Type B pancreatic cell (in vitro differentiated cells): ENCODE data around the gene DOK6. TPM values are rescaled to one million over a fixed set of nuclear protein-coding genes. Genes with fewer than 3 reads are reported as not detected.

Source experiments
- DNase-seq: peaks from one replicate; pipeline ENCODE4 v3.0.0; 2021; ENCODE audit warnings: mixed read lengths; ENCODE audit not compliant: unreplicated experiment; ENCODE audit errors: extremely low spot score
- H3K27ac Mint-ChIP-seq: 2 replicates; pipeline ENCODE4 v1.8.0; 2021; ENCODE audit warnings: mild to moderate bottlenecking, mixed read lengths
- H3K27me3 Mint-ChIP-seq: 2 replicates; pipeline ENCODE4 v1.8.0; 2021; ENCODE audit warnings: mixed read lengths
- H3K36me3 Mint-ChIP-seq: 2 replicates; pipeline ENCODE4 v1.8.0; 2021; ENCODE audit warnings: mixed read lengths
- H3K4me1 Mint-ChIP-seq: one replicate; pipeline ENCODE4 v1.8.0; 2021; ENCODE audit warnings: mixed read lengths; ENCODE audit not compliant: unreplicated experiment
- H3K4me3 Mint-ChIP-seq: 2 replicates; pipeline ENCODE4 v1.8.0; 2021; ENCODE audit warnings: mild to moderate bottlenecking, mixed read lengths
- H3K9me3 Mint-ChIP-seq: 2 replicates; pipeline ENCODE4 v1.8.0; 2021; ENCODE audit warnings: mixed read lengths
- total RNA-seq: library from RNA; stranded (reverse); gene quantifications from 2 replicates; pipeline ENCODE4 v1.2.1, GENCODE V29; 2021; ENCODE audit warnings: low replicate concordance
- TF ChIP-seq, protein P1 (sequence below): fragments of 200-600 bp; sonication (generic); conservative IDR thresholded peaks from 2 replicates; pipeline ENCODE4 v1.5.0; 2021; ENCODE audit warnings: antibody characterized with exemption, mild to moderate bottlenecking

Gene DOK6
- total RNA-seq, 1 donor from 2014 or later = 7.3 TPM

DNA sequence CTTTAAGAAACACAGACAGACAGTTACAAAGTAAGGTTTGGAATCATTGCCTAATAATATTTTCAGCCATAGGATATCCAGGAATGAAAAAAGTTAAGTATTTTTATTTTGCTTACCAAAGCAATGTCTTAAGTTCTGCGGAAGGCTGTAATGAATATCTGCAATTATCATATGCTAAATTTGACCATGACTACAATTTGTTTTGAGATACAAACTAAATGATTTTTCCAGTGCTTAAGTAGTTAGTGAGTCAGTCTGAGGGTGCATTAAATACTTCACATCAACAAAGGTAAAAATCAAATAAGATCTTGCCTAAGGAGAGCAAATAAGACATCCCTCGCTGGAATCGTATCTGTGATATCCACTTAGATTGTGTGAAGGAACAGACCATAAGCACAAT lies 297.0 kb downstream of the DOK6 start:
- no peaks in the 10 kb centered on the region for H3K9me3 Mint-ChIP-seq
- no peak overlapping the region for H3K4me3 Mint-ChIP-seq
- TF ChIP-seq, protein P1, sequence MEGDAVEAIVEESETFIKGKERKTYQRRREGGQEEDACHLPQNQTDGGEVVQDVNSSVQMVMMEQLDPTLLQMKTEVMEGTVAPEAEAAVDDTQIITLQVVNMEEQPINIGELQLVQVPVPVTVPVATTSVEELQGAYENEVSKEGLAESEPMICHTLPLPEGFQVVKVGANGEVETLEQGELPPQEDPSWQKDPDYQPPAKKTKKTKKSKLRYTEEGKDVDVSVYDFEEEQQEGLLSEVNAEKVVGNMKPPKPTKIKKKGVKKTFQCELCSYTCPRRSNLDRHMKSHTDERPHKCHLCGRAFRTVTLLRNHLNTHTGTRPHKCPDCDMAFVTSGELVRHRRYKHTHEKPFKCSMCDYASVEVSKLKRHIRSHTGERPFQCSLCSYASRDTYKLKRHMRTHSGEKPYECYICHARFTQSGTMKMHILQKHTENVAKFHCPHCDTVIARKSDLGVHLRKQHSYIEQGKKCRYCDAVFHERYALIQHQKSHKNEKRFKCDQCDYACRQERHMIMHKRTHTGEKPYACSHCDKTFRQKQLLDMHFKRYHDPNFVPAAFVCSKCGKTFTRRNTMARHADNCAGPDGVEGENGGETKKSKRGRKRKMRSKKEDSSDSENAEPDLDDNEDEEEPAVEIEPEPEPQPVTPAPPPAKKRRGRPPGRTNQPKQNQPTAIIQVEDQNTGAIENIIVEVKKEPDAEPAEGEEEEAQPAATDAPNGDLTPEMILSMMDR = no peak
- H3K27me3 Mint-ChIP-seq = no peaks in the 10 kb centered on the region
- no peaks in the 10 kb centered on the region for H3K36me3 Mint-ChIP-seq
- DNase-seq = no peak
- H3K4me1 Mint-ChIP-seq = no peaks in the 10 kb centered on the region
- no peak overlapping the region for H3K27ac Mint-ChIP-seq

DNA sequence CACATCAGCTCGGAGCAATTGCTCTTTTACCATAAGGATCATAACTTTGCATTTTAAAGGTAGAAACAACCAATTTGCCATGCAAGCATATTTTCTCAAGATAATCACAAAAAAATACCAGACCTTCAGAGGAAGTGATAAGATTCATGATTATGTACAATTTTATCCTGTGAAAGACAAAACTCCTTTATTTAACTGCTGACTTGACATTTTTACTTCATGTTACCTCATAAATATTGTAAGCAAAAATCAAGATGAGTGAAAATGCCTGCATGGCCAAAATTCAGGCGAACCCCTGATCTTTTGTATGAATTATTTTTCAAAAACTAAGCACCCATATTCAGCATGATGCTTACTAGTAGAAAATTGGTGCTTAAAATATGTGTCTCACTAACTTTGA lies 300.6 kb downstream of the DOK6 start:
- no peak for DNase-seq
- Mint-ChIP-seq H3K4me3 (no peak overlapping the region), H3K27ac (no peak overlapping the region), H3K36me3 (no peaks in the 10 kb centered on the region), H3K4me1 (no peaks in the 10 kb centered on the region), H3K9me3 (no peaks in the 10 kb centered on the region), H3K27me3 (no peaks in the 10 kb centered on the region)
- TF ChIP-seq, protein P1 = no peak

DNA sequence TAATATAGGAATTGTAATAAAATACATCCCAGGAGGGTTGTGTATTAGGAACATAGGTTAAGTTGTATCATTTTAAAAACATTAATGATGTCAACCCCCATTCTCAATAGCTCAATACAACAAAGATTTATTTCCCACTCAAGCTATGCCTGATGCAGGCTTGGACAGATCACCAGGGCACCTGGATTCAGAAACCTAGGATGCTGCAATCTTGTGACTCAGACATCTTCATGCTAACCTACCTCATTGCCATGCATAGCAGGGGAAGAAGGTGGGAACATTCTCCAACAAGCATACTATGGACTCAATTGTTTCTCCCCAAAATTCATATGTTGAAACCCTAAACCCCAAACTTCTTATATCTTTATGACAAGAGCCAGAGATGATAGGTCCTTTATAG lies 302.8 kb downstream of the DOK6 start:
- Mint-ChIP-seq H3K27ac (no peak overlapping the region), H3K4me3 (no peak overlapping the region), H3K9me3 (no peaks in the 10 kb centered on the region), H3K4me1 (no peaks in the 10 kb centered on the region), H3K27me3 (no peaks in the 10 kb centered on the region), H3K36me3 (no peaks in the 10 kb centered on the region)
- TF ChIP-seq, protein P1 = no peak
- DNase-seq = no peak

DNA sequence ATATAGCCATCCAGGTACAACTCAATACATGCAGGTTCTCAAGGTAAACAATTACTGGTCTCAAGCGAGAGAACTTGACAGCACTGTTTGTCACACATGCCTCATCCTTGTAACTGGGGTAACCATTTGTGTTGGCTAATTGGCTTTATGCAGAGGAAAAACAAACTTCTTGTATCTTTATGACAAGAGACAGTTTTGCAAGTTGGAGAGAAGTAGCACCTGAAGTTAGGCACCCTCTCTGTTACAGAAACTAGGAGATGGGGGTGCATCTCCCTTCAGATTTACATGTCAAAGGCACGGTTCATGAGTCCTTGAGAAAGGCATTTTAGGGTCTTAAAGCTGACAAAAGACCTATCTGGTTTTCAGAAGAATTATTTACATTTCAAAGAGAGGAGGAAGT lies 305.3 kb downstream of the DOK6 start:
- no peak overlapping the region for H3K4me3 Mint-ChIP-seq

DNA sequence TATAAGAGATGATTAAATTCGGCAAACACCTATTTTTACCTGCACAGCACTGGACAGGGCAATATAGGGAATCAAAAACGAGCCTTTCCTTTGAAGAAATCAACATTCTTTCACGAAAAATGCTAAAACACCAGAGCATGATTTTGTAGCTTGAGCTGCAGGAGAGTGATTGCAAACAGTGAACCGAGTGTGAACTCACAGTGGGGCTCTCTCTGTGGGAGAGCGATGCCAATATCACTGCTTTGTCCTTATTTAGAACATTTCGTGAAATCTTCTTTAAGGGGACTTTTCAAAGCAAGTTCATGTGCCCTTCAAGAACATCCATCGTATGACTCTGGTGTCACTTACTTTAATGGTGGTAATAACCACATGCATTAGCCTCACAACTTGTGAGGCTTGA lies 308.2 kb downstream of the DOK6 start:
- Mint-ChIP-seq H3K27ac (no peak overlapping the region), H3K36me3 (no peaks in the 10 kb centered on the region), H3K9me3 (no peaks in the 10 kb centered on the region), H3K4me3 (no peak overlapping the region), H3K4me1 (no peaks in the 10 kb centered on the region), H3K27me3 (no peaks in the 10 kb centered on the region)
- DNase-seq = no peak
- TF ChIP-seq, protein P1 = no peak

More for the DNA sequence above, 305.3 kb downstream of the DOK6 start:
- no peak for DNase-seq
- Mint-ChIP-seq H3K27me3 (no peaks in the 10 kb centered on the region), H3K27ac (no peak overlapping the region), H3K36me3 (no peaks in the 10 kb centered on the region), H3K4me1 (no peaks in the 10 kb centered on the region), H3K9me3 (no peaks in the 10 kb centered on the region)
- TF ChIP-seq, protein P1 = no peak

DNA sequence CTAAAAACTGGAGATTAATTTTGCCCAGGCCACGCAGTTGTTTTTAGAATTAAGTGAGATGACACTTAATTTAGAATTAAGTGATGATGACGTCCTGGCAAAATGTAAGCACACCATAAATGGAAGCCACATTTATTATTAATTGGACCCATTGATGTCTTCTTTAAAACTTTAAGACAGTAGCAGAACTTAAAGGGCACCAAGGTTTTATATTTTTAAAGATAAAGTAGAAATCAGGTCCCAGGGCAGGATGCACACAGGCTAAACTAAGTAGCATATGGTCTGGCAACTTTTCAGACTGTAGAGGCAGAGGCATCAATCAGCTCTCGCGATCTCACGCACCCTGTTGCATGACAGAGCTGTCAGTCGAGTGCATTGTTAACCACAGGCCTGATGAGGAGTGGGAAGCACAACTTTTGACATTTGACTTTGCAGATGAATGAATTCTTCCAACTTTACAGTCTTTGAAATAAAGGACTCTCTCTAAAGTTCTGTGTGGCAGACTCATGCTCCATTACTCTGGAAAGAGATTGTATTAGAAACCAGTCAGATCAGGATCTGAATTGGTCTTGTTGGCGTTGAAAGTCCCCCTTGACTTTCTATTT lies 314.6 kb downstream of the DOK6 start:
- Mint-ChIP-seq H3K4me3 (no peak overlapping the region), H3K36me3 (no peaks in the 10 kb centered on the region), H3K27ac (no peak overlapping the region), H3K27me3 (no peaks in the 10 kb centered on the region), H3K4me1 (no peaks in the 10 kb centered on the region), H3K9me3 (peaks cover 9% of the 10 kb centered on the region)
- DNase-seq = no peak
- TF ChIP-seq, protein P1 = no peak
